HG03354 (cell line): ENCODE results near the gene ZEB2.

Source experiments
- ATAC-seq: cut with Tn5 transposase; IDR thresholded peaks from one replicate; pipeline ENCODE4 v1.9.1; 2021; ENCODE audit warnings: mild to moderate bottlenecking; ENCODE audit not compliant: unreplicated experiment, poor library complexity, severe bottlenecking

The ZEB2 gene

DNA sequence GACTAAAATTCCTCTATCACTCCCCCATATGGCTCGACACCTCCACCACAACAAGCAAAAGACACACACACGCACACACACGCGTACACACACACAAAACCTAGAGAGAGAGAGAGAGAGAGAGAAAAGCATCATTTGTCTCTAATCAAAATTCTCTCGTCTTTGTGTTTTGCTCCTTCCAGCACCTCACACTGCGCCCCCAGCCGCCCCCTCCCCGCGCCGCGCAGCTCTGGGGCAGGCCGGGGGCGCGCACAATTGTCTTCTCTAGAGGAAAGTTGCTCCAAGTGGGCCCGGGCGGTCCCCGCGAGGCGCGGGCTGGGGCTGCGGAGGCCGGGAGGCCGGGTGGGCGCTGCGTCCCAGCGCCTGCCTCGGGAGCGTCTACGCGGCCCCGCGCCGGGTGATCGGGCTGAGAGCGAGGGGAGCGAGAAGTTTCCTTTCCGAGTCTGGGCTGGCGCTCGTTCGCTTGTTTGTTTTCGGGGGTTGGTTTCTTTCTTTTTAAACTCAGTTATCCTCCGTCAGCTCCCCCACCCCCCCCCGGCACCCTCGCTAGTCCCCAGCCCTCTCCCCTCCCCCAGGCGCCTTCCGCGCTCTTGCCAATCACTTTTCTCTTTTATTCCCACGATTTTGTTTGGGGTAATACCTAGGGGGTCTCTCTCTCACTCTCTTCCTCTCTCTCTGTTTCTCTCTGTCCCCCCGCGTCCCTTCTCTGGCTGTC, 4.1 kb downstream of the ZEB2 start:
- ATAC-seq = no peak

DNA sequence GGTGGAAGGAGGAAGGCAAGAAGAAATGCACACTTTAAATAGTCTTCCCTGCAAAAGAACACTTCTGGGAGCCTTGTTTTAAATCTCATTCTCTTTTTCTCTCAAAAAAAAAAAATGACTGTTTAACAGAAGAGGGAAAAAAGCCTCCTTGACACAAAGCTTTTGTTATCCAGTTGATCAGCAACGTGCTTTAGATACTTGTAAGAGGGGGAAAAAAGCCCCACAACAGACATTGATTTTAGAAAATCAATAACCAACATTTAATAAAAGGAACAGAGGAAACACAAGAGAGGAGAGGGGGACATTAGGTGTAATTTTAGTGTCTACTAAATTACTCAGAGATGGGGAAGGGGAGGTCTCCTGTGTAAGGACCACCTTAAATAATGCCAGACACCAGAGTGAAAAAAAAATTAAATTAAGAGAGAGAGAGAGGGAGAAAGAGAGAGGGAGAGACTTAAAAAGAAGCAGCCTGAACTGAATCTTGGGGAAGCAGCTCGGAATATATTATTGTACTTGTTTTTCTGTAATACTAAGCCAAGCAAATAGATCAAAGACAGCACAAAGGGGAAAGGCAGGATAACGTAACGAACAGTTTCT, 4.7 kb downstream of the ZEB2 start:
- ATAC-seq = no peak

DNA sequence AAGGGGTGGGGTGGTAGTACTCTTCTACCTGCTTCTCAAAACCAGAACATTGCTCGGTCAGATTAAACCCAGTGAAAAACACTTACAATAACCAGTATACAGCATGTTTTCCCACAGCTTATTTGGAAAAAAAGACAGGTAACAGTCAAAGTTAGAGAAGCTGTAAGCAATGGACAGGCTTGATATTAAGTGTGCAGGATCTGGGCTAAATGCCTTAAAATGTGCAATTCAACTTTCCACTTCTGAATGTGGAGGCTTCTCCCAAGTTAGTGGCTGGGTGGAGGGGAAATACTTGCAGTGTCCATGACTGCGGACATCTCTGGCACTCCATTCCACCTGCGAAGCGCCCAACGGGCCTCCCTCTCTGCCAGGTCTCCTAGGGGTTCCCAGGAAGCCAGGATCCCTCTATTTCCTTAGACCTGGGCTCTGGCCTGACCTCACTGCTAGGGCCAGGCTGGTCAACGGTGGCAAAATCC, 5.3 kb downstream of the ZEB2 start:
- no peak for ATAC-seq

DNA sequence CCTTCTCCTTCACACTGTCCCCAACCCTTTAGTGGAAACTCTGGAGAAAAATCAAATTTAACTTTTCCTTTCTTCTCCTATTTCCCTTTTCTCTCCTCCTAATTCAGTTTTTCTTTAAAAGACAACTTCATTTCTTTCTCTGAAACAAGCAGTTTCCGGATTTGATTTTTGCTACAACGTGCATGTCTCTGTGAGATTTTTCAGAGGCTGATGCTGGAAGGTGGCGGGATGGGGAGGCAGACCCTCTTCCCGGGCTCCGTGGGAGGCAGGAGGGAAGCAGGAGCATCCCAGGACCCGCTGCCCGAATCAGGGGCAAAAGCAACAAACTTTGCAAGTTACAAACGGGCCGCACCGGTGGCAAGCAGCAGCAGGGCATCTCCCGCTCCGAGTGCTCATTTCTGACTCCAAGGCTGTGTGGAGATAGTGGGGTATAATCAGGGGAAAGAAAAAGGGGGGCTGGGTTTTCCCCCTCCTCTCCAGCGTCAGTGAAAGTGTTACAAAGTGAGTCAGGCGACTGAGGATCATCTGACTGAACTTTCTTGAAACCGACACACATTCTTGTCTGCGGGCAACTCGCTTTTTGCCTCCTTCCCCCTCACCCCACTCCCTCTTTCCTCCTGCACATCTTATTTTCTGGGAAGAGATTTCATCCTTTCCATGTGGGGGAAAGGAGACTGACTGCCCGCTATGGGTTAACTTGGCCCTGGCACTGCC, 6.4 kb downstream of the ZEB2 start:
- ATAC-seq = no peak

DNA sequence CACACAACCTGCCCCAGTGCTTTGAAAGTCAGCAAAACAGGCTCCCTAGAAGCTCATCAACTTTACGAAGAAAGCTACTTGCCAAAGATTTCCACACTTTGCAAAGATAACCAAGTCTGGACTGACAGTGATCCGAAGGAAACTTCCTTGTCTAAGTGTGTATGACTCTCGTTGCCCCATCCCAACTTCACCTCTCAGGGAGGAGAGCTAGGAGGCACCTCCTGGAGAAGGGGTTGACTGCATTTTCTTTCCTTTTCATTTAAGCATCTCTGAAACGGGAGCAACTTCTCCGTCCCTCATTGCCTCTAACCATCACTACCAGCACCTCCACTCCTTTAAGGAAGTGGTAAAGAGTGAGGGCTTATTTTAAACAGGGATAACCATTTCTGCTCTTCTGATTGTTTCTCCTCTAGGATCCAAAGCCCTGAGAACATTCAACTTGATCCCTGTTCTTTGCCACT, 7.0 kb downstream of the ZEB2 start:
- no peak for ATAC-seq

DNA sequence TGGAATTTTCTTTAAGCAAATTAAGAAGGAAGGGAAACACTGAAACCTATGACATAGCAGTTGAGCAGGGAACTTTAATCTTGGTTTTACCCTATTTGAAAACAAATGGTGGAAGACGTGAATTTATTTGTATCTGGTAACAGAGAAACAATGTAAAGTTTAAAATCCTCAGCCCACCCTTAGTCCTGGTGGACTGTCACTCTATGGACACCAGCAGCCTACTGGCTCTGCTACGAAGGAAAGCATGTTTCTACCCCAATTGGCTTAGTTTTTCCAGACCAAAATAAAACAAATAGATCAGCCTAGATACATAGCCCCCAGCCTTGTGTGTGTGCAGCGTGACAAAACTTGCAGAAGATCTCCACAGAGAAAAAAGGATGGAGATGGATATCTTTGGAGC, 7.4 kb downstream of the ZEB2 start:
- no peak for ATAC-seq

DNA sequence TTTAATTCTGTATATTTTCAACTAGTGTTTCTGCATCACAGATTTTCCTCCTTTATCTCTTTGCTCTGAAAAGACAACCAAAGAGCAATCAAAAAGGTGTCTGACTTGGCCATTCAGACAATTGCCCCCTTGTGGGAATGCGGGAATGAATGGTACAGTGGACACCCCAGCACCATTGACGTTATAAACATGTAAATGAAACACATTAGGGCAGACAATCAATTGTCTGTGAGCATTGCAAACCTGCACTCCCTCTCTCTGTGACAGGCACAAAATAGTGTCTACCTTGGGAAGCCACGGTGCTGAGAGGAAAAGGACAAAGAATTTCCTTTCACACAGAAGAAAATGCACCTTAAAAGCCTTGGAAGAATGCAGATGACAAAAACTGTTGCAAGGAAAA, 8.0 kb downstream of the ZEB2 start:
- ATAC-seq = no peak

- ATAC-seq = no peak
Observed at GRCh38 chr2:144511226-144511810, 8.6 kb downstream of the ZEB2 start.

DNA sequence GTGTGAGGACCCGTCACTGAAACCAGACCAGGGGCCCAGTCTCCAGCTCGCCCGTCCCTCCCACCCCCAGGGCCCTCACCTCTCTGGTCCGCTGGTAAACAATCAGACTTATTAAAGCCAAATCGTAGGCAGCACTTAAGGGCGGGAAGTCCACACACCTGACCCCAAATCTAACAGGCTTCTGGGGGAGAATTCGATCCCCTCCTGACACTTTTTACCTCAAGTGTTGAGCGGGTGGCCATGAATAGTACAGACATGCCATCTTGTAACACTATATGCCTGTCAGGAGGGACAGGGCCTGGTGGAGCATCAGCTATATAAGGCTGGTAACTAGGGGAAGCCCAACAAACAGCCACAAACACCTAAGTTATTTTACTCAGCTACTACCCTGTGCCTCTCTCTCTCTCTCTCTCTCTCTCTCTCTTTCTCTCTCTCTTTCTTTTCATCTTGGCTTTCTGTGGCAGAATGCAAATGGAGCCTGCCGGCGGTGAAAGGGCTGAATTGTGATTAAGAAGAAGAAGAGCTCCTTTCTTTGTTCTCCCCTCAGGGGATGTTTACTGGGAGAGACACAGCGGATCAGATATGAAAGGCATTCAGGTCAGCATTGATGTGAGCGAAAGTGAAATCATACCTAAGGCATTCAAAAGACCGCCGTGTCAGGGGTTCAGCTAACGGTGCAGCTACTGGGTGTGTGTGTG, 9.5 kb downstream of the ZEB2 start:
- no peak for ATAC-seq

DNA sequence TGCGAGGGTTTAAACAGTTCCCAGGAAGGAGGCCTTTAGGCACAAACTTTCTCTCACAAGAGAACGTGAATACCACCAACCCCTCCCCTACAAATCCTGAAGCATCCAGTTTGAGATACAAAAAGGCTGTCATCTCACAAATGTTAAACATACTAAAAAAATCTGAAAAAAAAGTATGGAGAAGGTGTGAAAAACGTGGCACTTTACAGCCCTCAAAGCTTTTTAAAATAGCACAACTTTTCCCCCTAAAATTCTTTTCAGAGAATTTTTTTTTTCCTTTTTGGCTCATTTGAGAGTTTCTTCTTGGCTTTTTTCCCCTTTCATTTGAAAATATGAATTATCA, 10.1 kb downstream of the ZEB2 start:
- ATAC-seq = no peak

- no peak for ATAC-seq
Observed at GRCh38 chr2:144509001-144509878, 10.7 kb downstream of the ZEB2 start.

DNA sequence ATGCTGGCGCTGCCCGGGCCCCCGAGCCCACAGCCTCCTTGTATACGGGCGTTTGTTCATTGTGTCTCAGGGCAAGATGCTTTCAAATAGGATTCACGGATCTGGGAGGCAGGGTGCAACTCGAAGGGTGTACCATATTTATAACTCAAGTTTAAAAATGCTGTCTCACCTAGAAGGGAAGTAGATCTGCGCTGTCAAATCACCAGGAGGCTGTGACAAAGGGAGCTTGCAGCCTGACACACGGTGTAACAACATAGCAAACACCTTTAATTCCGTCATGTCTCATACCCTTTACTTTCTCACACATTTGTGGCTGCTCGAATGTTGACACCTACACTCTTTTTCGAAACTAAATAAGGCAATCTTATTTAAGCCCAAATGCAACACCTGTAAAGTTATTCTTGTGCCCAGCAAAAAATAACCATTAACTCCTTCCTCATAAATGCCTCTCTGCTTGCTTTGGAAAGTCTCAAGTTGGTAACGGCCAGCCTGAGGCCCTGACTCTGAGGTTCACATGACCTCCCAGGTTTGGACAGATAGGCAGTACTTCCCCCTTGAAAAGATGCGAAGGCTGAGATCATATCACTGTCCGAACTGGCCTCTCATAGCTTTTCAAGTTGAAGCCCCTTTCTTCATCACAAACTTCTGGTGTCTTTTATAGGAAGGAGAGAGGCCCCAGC, 11.6 kb downstream of the ZEB2 start:
- ATAC-seq = no peak

DNA sequence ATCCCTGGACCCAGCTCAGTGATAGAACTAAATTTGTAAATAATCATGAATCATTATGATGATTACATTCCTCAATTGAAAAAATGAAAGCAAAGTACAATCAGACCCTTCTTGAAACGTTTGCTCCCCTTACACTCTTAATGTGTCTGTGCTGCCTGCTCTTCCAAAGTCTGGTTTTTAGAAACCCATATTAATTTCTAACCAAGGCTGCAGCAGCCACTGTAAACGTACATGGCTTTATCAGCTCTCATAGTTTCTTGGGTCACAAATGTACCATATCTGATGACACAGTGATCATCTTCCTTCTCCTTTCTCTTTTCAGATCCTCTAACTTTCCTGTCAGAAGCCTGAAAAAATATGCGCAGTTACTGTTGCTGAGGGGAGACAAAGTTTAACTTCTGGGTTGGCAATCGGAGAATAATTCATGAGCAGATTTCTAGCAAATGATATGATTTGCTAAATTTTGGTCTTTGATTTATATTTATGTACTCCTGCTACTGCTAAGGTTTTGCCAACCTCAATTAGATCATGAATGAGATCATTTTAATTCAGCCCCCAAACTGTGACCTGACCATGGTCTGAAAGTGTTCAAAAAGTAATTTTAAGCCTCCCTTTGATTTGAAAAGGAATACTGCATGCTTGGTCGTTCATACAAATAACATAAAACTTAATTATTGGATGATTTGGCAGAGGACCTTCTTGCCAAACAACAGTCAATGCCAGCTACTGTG, 12.3 kb downstream of the ZEB2 start:
- no peak for ATAC-seq

DNA sequence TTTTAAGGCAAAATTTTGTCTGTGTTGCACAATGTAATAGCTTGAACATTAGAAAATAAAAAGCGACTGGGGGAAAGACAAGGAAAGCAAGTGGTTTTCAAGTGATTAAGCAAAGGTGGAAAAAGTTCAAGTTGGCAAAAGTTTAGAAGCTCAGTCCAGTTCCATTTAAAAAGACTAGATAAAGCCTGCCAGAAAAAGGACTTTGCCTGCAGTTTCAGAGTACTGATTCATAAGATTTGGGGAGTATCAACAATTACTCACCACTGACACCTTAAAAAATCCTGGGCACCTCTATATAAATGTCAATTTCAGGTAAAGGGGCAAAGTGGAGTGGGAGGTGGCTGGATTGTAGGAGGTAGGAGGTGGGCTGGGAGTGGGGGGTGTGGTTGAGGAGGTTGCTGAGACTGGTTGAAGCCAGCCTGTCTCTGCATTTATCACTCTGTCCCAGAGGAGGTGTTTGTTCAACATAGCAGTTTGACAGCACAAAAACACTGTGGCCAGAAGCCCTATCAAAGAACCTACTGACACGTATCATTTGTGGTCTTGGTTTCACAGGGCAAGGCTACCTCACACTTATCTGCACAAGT, 14.6 kb downstream of the ZEB2 start:
- no peak for ATAC-seq

DNA sequence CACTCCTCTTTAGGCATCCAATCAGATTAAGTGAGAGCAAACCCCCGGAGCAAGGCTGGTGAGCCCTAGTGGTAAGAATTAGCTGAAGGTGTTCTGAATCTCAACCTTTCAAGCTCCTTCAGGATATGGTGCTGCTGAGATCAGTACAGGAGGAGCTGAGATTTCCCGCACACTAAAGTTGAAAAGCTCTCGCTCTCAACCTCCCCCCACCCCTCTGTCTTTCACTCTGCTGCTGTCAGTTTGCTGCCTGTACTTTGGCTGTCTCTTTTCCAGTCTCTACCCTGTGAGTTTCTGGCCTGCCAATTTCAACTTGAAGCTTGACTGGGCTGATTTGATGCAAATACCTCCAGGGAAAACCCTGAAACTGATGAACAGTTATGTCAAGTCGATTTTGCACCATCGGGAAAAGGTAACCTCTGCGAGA, 15.7 kb downstream of the ZEB2 start:
- ATAC-seq = no peak

GRCh38 chr2:144503242-144503641, 16.7 kb downstream of the ZEB2 start:
- no peak for ATAC-seq

GRCh38 chr2:144502369-144502768, 17.6 kb downstream of the ZEB2 start:
- ATAC-seq = no peak

GRCh38 chr2:144501627-144502026, 18.3 kb downstream of the ZEB2 start:
- ATAC-seq = no peak
